HG02571 (cell line): ENCODE results near the gene SPECC1.
"Not testable (repeated sequence)": the region's sequence is repeated elsewhere in the genome, so short reads cannot be mapped to it uniquely, and the experiment has no call there.

ENCODE experiments used
- ATAC-seq: cut with Tn5 transposase; IDR thresholded peaks from one replicate; pipeline ENCODE4 v1.9.1; 2021; ENCODE audit warnings: mild to moderate bottlenecking, moderate library complexity; ENCODE audit not compliant: unreplicated experiment

Gene SPECC1

GRCh38 chr17:20259668-20260067, 250.5 kb downstream of the SPECC1 start:
- ATAC-seq: no peak

- no peak for ATAC-seq
Observed at GRCh38 chr17:20260268-20260667, 251.1 kb downstream of the SPECC1 start.

GRCh38 chr17:20262226-20263114, 253.3 kb downstream of the SPECC1 start:
- ATAC-seq: no peak

GRCh38 chr17:20263115-20263433, 253.9 kb downstream of the SPECC1 start:
- not testable (repeated sequence) for ATAC-seq

GRCh38 chr17:20263595-20263994, 254.4 kb downstream of the SPECC1 start:
- ATAC-seq: no peak

GRCh38 chr17:20264996-20265395, 255.8 kb downstream of the SPECC1 start:
- no peak for ATAC-seq

GRCh38 chr17:20266806-20267458, 257.8 kb downstream of the SPECC1 start:
- no peak for ATAC-seq

- no peak for ATAC-seq
Observed at GRCh38 chr17:20267459-20267842, 258.3 kb downstream of the SPECC1 start.

GRCh38 chr17:20270369-20270768, 261.2 kb downstream of the SPECC1 start:
- ATAC-seq: no peak

- ATAC-seq: no peak
Observed at GRCh38 chr17:20271011-20271610, 262.0 kb downstream of the SPECC1 start.

- ATAC-seq: no peak
Observed at GRCh38 chr17:20273741-20274500, 264.8 kb downstream of the SPECC1 start.

- no peak for ATAC-seq
Observed at GRCh38 chr17:20275653-20276052, 266.5 kb downstream of the SPECC1 start.

- ATAC-seq: no peak
Observed at GRCh38 chr17:20276421-20276820, 267.3 kb downstream of the SPECC1 start.

- no peak for ATAC-seq
Observed at GRCh38 chr17:20278805-20279204, 269.6 kb downstream of the SPECC1 start.

GRCh38 chr17:20279631-20280030, 270.5 kb downstream of the SPECC1 start:
- ATAC-seq: no peak

GRCh38 chr17:20280051-20280450, 270.9 kb downstream of the SPECC1 start:
- ATAC-seq: no peak

GRCh38 chr17:20280851-20281250, 271.7 kb downstream of the SPECC1 start:
- ATAC-seq: no peak

- ATAC-seq: no peak
Observed at GRCh38 chr17:20281860-20282259, 272.7 kb downstream of the SPECC1 start.

GRCh38 chr17:20282526-20283308, 273.6 kb downstream of the SPECC1 start:
- ATAC-seq: no peak

GRCh38 chr17:20284022-20284421, 274.9 kb downstream of the SPECC1 start:
- ATAC-seq: no peak
